Measurements from ENCODE around the gene ZBTB40.

- no peak for TF ChIP-seq POLR2AphosphoS5 (IDR thresholded peaks at IDR 0.05; ENCODE audit: borderline replicate concordance, low read depth, low read length)
- no peak for TF ChIP-seq EZH2 (IDR thresholded peaks at IDR 0.05)
- no peak for TF ChIP-seq FOXP2 (optimal IDR thresholded peaks at IDR 0.05; ENCODE audit: control extremely low read depth, extremely low read length, insufficient read depth)
Measured at GRCh38 chr1:22500058-22500457, 48.4 kb downstream of the ZBTB40 start.

All from SK-N-MC (cell line).